C4-2B (cell line): ENCODE data around the gene RAB39B.

Source experiments
- CTCF ChIP-seq: fragments of 450-650 bp; conservative IDR thresholded peaks from 2 replicates; pipeline ENCODE4 v1.5.1; 2017; ENCODE audit warnings: mild to moderate bottlenecking
- ZFX ChIP-seq: fragments of 450-650 bp; IDR thresholded peaks from 2 replicates; pipeline ENCODE4 v1.6.1; 2017

DNA sequence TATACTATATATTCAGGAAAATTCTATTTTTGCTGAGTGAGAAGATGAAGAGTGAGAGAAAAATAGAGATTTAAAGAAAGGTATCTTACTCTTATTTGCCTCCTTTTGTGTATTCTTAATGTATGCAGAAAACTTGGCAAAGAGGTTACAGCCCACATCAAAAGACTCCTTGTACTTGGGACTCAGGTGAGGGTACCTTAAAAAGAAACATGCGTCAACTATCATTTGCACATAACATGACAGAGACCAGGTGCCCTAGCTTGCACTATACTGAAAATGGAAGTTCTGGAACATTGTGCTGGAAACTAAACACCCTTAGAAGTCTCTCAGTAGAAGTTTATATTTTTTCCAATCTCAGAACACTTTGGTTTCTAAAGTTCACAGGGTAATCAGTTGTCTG is 15.6 kb upstream of the RAB39B start:
- no peak for TF ChIP-seq CTCF
- TF ChIP-seq ZFX: no peak
